ENCODE measurements around the gene PCDHA7.

The PCDHA7 gene

GRCh38 chr5:140883373-140883772, 49.3 kb downstream of the PCDHA7 start:
- Histone ChIP-seq H3F3A (ENCODE audit: insufficient read depth) (no peaks in the 10 kb centered on the region; the same call in 1 of the 2 replicates), H3K9me3 (ENCODE audit: insufficient read depth, low read length) (no peaks in the 10 kb centered on the region), H4K20me1 (ENCODE audit: low read depth, low read length) (no peaks in the 10 kb centered on the region), H3K4me2 (ENCODE audit: low read depth, low read length, poor library complexity, severe bottlenecking) (no peak overlapping the region), H3K27ac (ENCODE audit: low read depth, low read length) (no peak overlapping the region), H3K36me3 (ENCODE audit: low read length) (no peaks in the 10 kb centered on the region), H2AFZ (ENCODE audit: low read depth, low read length, severe bottlenecking) (no peak overlapping the region), H3K79me2 (ENCODE audit: insufficient read depth, low read length) (no peaks in the 10 kb centered on the region), H3K4me3 (ENCODE audit: insufficient read depth, low read length, poor library complexity, severe bottlenecking) (no peak overlapping the region), H3K27me3 (ENCODE audit: low read length) (no peaks in the 10 kb centered on the region), H3K9ac (ENCODE audit: low read length) (no peak overlapping the region), H3K9me2 (replicated peaks; ENCODE audit: insufficient read depth, low read length) (no peaks in the 10 kb centered on the region)
- no peak for TF ChIP-seq EZH2phosphoT487 (conservative IDR thresholded peaks at IDR 0.05; ENCODE audit: low read length)
- no peak for TF ChIP-seq CTCF (IDR thresholded peaks at IDR 0.05; ENCODE audit: insufficient read depth, low read length, poor library complexity, severe bottlenecking)

- H3K36me3 ChIP-seq (ENCODE audit: low read length): no peaks in the 10 kb centered on the region
- no peak overlapping the region for H2AFZ ChIP-seq (ENCODE audit: low read depth, low read length, severe bottlenecking)
- H3K4me2 ChIP-seq (ENCODE audit: low read depth, low read length, poor library complexity, severe bottlenecking): no peak overlapping the region
- no peak overlapping the region for H3K9ac ChIP-seq (ENCODE audit: low read length)
- H3K9me2 ChIP-seq (replicated peaks; ENCODE audit: insufficient read depth, low read length): no peaks in the 10 kb centered on the region
- no peaks in the 10 kb centered on the region for H3K9me3 ChIP-seq (ENCODE audit: insufficient read depth, low read length)
- H3K79me2 ChIP-seq (ENCODE audit: insufficient read depth, low read length): no peaks in the 10 kb centered on the region
- no peaks in the 10 kb centered on the region; the same call in 1 of the 2 replicates for H3F3A ChIP-seq (ENCODE audit: insufficient read depth)
- H3K4me3 ChIP-seq (ENCODE audit: insufficient read depth, low read length, poor library complexity, severe bottlenecking): no peak overlapping the region
- H4K20me1 ChIP-seq (ENCODE audit: low read depth, low read length): no peaks in the 10 kb centered on the region
- no peaks in the 10 kb centered on the region for H3K27me3 ChIP-seq (ENCODE audit: low read length)
- TF ChIP-seq CTCF (IDR thresholded peaks at IDR 0.05; ENCODE audit: insufficient read depth, low read length, poor library complexity, severe bottlenecking): no peak
- TF ChIP-seq EZH2phosphoT487 (conservative IDR thresholded peaks at IDR 0.05; ENCODE audit: low read length): no peak
- no peak overlapping the region for H3K27ac ChIP-seq (ENCODE audit: low read depth, low read length)
These were observed 50.0 kb downstream of the PCDHA7 start for GRCh38 chr5:140883927-140884697.

Data from SU-DHL-6 (cell line).